ENCODE measurements around the gene SCAMP5.

- TF ChIP-seq CTCF (IDR thresholded peaks at IDR 0.05) (no peak), POLR2A (IDR thresholded peaks at IDR 0.05) (no peak)
Observed at GRCh38 chr15:75023872-75024636, 28.7 kb downstream of the SCAMP5 start.
